ENCODE measurements around the gene FAM124B.

Gene FAM124B

GRCh38 chr2:224416656-224417360 lies 14.9 kb upstream of the FAM124B start:
- DNase-seq (ENCODE audit: extremely low read depth, low read depth) = no peak
- no peak for TF ChIP-seq CTCF (IDR thresholded peaks at IDR 0.05; ENCODE audit: low read depth, low read length, missing control alignments)
- no peak overlapping the region for H3K4me3 ChIP-seq (replicated peaks; ENCODE audit: low read depth, low read length)

GRCh38 chr2:224413381-224413780 lies 11.5 kb upstream of the FAM124B start:
- H3K4me3 ChIP-seq (replicated peaks; ENCODE audit: low read depth, low read length) = no peak overlapping the region
- TF ChIP-seq CTCF (IDR thresholded peaks at IDR 0.05; ENCODE audit: low read depth, low read length, missing control alignments) = no peak
- no peak for DNase-seq (ENCODE audit: extremely low read depth, low read depth)

GRCh38 chr2:224412141-224413015 lies 10.5 kb upstream of the FAM124B start:
- no peak for TF ChIP-seq CTCF (IDR thresholded peaks at IDR 0.05; ENCODE audit: low read depth, low read length, missing control alignments)
- no peak overlapping the region for H3K4me3 ChIP-seq (replicated peaks; ENCODE audit: low read depth, low read length)
- DNase-seq (ENCODE audit: extremely low read depth, low read depth) = no peak

GRCh38 chr2:224410946-224411561 lies 9.1 kb upstream of the FAM124B start:
- no peak for DNase-seq (ENCODE audit: extremely low read depth, low read depth)
- no peak for TF ChIP-seq CTCF (IDR thresholded peaks at IDR 0.05; ENCODE audit: low read depth, low read length, missing control alignments)
- H3K4me3 ChIP-seq (replicated peaks; ENCODE audit: low read depth, low read length) = no peak overlapping the region

- no peak for TF ChIP-seq CTCF (IDR thresholded peaks at IDR 0.05; ENCODE audit: low read depth, low read length, missing control alignments)
- H3K4me3 ChIP-seq (replicated peaks; ENCODE audit: low read depth, low read length) = no peak overlapping the region
- DNase-seq (ENCODE audit: extremely low read depth, low read depth) = no peak
Measured at GRCh38 chr2:224408676-224409075, 6.8 kb upstream of the FAM124B start.

- no peak for DNase-seq (ENCODE audit: extremely low read depth, low read depth)
- no peak for TF ChIP-seq CTCF (IDR thresholded peaks at IDR 0.05; ENCODE audit: low read depth, low read length, missing control alignments)
- H3K4me3 ChIP-seq (replicated peaks; ENCODE audit: low read depth, low read length) = no peak overlapping the region
Measured at GRCh38 chr2:224407241-224407701, 5.4 kb upstream of the FAM124B start.

Measured in HFF-Myc (cell line).